Effector memory CD8-positive, alpha-beta T cell (primary cell): ENCODE data around the gene PPM1M.

Experiments
- ATAC-seq: fragments of 150-1000 bp; cut with Tn5 transposase; replicated peaks from 2 replicates; pipeline ENCODE4 v1.10.0; 2021; ENCODE audit warnings: mild to moderate bottlenecking, moderate library complexity
- DNase-seq, 3 experiments: peaks; one replicate each; pipeline ENCODE4 v3.0.0; 2021
- H3K27ac Mint-ChIP-seq, 2 donors: one replicate each; pipeline ENCODE4 v1.8.0; 2022; ENCODE audit warnings: mild to moderate bottlenecking in 2 of 2, mixed read lengths in 2 of 2, moderate library complexity in 2 of 2
- H3K27me3 Mint-ChIP-seq, 2 donors: one replicate each; pipeline ENCODE4 v1.8.0; 2022; ENCODE audit warnings: mixed read lengths in 2 of 2
- H3K36me3 Mint-ChIP-seq: one replicate; pipeline ENCODE4 v1.8.0; 2022; ENCODE audit warnings: mild to moderate bottlenecking, moderate library complexity, mixed read lengths; ENCODE audit not compliant: insufficient read depth
- H3K4me1 Mint-ChIP-seq, 2 donors: one replicate each; pipeline ENCODE4 v1.8.0; 2022; ENCODE audit warnings: low read depth in 2 of 2, mixed read lengths in 2 of 2
- H3K4me3 Mint-ChIP-seq, 2 donors: one replicate each; pipeline ENCODE4 v1.8.0; 2022; ENCODE audit warnings: mild to moderate bottlenecking in 2 of 2, mixed read lengths in 2 of 2, moderate library complexity in 2 of 2
- H3K9me3 Mint-ChIP-seq, 2 donors: one replicate each; pipeline ENCODE4 v1.8.0; 2022; ENCODE audit warnings: mixed read lengths in 2 of 2

PPM1M gene

DNA sequence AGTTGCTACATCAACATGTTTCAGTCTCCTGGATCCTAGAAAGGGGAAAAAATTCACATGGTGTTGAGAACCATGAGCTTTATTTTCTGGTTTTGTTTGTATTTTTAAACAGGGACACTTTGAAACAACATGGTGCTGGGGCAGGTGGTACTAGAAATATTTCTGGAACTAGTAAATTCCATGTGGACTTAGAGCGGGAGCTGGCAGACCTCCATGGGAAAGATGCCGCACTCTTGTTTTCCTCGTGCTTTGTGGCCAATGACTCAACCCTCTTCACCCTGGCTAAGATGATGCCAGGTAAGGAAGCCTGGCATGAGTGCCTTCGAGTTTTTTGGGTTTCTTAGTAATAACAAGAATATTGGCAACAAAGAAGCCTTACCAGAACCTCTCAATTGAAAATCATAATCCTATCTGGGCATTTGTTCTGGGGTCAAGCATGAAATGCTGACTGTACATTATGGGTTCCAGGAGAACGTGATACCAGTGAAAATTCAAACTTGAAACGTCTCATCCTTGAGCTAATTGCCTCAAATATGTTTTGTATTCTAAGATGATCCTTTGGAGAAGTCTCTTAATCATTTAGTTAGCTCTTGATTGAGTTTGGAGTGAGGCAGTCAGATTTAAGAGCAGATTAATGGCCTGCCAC is 39.7 kb upstream of the PPM1M start:
- no peaks in the 10 kb centered on the region for H3K9me3 Mint-ChIP-seq
- ATAC-seq (no peak), DNase-seq (no peak)
- H3K4me3 Mint-ChIP-seq, result no peak overlapping the region
- peaks cover 94% of the 10 kb centered on the region for H3K36me3 Mint-ChIP-seq
- H3K27ac Mint-ChIP-seq, result no peak overlapping the region
- peaks cover 8 to 13% of the 10 kb centered on the region in 2 donors for H3K4me1 Mint-ChIP-seq
- no peaks in the 10 kb centered on the region for H3K27me3 Mint-ChIP-seq

DNA sequence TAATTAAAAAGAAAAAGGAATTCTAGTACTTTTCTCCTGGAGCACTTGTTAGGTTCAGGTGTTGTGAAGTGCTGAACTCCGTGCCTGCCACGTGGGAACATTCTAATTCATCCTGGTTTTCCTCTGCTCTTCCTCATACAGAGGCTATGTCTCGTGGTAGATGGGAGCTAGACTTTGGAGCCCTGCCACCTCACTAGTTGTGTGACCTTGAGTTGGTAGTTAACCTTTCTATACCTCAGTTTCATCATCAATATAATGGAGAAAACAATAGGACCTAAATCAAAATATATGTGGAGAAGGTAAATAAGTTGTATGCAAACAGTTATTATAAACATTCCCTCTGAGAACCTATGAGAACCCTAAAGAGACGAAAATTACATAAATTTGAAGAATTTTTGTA is 37.0 kb upstream of the PPM1M start:
- no peak overlapping the region for H3K27ac Mint-ChIP-seq
- H3K9me3 Mint-ChIP-seq, result no peaks in the 10 kb centered on the region
- peaks cover 94% of the 10 kb centered on the region for H3K36me3 Mint-ChIP-seq
- H3K4me1 Mint-ChIP-seq, result peaks cover 2 to 5% of the 10 kb centered on the region in 2 donors
- H3K27me3 Mint-ChIP-seq, result no peaks in the 10 kb centered on the region
- H3K4me3 Mint-ChIP-seq, result no peak overlapping the region
- DNase-seq, result no peak
- ATAC-seq, result no peak

DNA sequence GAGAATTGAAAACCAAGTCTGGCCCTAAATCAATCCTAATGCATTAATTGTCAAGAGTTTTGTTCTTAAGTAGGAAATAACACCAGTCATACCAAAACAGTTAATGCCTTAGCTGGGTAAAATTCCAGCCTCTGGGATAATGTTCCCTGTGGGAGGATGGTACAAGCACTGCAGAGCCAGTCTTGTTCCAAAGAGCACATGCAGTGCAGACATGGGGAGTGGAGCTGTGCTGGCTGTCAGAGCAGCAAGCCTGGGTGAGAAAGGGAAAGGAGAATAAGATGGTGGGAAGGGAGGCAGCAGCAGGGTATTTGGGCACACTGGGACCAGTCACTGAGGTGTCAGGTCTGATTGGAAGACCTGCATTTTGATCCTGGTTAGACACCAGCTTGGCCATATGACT is 35.5 kb upstream of the PPM1M start:
- Mint-ChIP-seq H3K9me3 (no peaks in the 10 kb centered on the region), H3K36me3 (peaks cover 90% of the 10 kb centered on the region), H3K27me3 (no peaks in the 10 kb centered on the region), H3K27ac (peak overlapping the region in 1 of 2 donors; percentile 41), H3K4me3 (no peak overlapping the region), H3K4me1 (peaks cover 5 to 6% of the 10 kb centered on the region in 2 donors)
- no peak for ATAC-seq
- no peak for DNase-seq

DNA sequence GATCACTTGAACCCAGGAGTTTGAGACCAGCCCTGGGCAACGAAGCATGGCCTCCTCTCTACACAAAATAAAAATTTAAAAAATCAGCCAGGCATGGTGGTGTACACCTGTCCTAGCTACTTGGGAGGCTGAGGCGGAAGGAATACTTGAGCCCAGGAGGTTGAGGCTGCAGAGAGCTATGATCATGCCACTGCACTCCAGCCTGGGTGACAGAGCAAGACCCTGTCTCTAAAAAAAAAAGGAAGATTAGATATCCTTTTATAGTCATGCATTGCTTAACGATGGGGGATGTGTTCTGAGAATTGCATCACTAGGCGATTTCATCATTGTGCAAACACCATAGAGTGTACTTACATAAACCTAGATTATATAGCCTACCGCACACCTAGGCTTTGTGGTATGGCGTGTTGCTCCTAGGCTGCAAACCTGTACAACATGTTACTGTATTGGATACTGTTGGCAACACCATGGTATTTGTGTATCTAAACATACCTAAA is 35.0 kb upstream of the PPM1M start:
- Mint-ChIP-seq H3K27ac (no peak overlapping the region), H3K9me3 (no peaks in the 10 kb centered on the region), H3K4me1 (peaks cover 7 to 11% of the 10 kb centered on the region in 2 donors), H3K4me3 (no peak overlapping the region), H3K27me3 (no peaks in the 10 kb centered on the region), H3K36me3 (peaks cover 87% of the 10 kb centered on the region)
- ATAC-seq (no peak), DNase-seq (no peak)

DNA sequence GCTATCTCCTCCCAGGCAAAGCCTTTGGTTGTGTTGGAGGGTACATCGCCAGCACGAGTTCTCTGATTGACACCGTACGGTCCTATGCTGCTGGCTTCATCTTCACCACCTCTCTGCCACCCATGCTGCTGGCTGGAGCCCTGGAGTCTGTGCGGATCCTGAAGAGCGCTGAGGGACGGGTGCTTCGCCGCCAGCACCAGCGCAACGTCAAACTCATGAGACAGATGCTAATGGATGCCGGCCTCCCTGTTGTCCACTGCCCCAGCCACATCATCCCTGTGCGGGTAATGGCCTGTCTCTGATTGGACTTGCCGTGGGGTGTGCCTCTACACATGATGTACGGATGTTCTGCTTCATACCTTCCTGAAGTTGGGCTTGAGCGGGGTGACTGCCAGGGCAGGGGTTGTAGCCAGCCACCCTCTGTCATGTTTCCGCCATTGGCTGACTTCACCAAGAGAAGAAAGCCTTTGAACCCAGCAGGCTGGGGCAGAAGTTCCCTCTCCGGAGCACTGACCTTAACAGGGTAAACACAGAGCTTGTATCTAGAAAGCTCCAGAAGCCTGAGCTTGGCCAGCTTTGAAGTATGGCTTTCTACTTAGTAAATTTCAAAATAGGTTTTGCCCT is 34.2 kb upstream of the PPM1M start:
- H3K27ac Mint-ChIP-seq, result no peak overlapping the region
- H3K4me1 Mint-ChIP-seq, result peaks cover 12% of the 10 kb centered on the region in 2 donors
- H3K27me3 Mint-ChIP-seq, result no peaks in the 10 kb centered on the region
- DNase-seq, result no peak
- no peaks in the 10 kb centered on the region for H3K9me3 Mint-ChIP-seq
- peaks cover 79% of the 10 kb centered on the region for H3K36me3 Mint-ChIP-seq
- ATAC-seq, result no peak
- H3K4me3 Mint-ChIP-seq, result no peak overlapping the region

DNA sequence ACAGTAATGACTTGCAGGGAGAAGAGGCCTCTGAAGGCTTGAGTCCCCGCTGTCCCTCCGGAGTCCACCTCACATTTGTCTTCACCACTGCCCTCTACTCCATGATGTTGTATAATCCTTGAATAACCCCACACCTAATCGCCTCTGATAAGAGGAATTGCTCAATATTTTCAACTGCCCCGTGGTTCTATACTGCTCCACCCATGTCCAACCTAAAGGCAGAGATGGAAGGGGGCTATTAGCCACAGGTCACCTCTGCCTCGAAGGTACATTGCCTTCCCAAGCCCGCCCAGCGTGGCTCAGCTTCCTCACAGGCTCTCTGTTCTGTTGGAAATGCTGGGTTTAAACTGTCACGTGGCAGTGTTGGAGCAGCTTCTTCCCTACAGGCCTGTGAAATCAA is 32.6 kb upstream of the PPM1M start:
- Mint-ChIP-seq H3K36me3 (peaks cover 70% of the 10 kb centered on the region), H3K27me3 (no peaks in the 10 kb centered on the region), H3K27ac (no peak overlapping the region), H3K4me1 (peaks cover 23 to 26% of the 10 kb centered on the region in 2 donors), H3K9me3 (no peaks in the 10 kb centered on the region), H3K4me3 (no peak overlapping the region)
- no peak for ATAC-seq
- DNase-seq, result no peak

DNA sequence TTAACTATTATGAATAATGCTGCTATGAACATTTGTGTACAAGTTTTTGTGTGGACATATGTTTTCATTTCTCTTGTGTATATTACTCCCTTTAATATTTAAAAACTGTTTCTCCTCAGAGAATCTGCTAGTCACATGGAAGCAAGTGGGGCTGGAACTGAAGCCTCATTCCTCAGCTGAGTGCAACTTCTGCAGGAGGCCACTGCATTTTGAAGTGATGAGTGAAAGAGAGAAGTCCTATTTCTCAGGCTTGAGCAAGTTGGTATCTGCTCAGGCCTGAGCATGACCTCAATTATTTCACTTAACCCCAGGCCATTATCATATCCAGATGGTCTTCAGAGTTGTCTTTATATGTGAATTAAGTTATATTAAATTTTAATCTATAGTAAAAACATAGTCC is 31.7 kb upstream of the PPM1M start:
- Mint-ChIP-seq H3K4me3 (no peak overlapping the region), H3K27me3 (no peaks in the 10 kb centered on the region), H3K4me1 (peaks cover 31 to 34% of the 10 kb centered on the region in 2 donors), H3K36me3 (peaks cover 61% of the 10 kb centered on the region), H3K27ac (peak overlapping the region; percentile 16 to 36), H3K9me3 (no peaks in the 10 kb centered on the region)
- ATAC-seq, result no peak
- no peak for DNase-seq

DNA sequence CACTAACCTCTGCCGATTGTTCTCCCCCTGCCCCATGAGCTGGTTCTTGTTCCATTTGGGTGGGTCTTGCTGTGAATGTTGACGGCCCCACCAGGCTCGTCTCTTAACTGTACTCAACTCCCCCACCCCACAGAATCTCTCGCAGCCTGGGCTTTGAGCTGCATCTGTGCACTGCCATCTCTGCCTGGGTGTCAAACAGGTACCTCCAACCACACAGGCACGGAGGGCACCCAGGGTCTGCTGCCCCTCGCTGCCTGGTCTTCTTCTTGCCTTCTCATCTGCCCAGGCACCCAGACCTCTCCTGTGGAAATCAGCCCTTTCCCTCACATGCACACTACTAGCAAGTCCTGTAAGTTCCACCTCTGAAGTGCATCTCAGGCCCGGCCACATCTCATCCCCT is 30.2 kb upstream of the PPM1M start:
- ATAC-seq (no peak), DNase-seq (no peak)
- Mint-ChIP-seq H3K9me3 (no peaks in the 10 kb centered on the region), H3K4me3 (no peak overlapping the region), H3K27ac (peak overlapping the region; percentile 63 to 94), H3K27me3 (no peaks in the 10 kb centered on the region), H3K36me3 (peaks cover 49% of the 10 kb centered on the region), H3K4me1 (peaks cover 44 to 47% of the 10 kb centered on the region in 2 donors)

DNA sequence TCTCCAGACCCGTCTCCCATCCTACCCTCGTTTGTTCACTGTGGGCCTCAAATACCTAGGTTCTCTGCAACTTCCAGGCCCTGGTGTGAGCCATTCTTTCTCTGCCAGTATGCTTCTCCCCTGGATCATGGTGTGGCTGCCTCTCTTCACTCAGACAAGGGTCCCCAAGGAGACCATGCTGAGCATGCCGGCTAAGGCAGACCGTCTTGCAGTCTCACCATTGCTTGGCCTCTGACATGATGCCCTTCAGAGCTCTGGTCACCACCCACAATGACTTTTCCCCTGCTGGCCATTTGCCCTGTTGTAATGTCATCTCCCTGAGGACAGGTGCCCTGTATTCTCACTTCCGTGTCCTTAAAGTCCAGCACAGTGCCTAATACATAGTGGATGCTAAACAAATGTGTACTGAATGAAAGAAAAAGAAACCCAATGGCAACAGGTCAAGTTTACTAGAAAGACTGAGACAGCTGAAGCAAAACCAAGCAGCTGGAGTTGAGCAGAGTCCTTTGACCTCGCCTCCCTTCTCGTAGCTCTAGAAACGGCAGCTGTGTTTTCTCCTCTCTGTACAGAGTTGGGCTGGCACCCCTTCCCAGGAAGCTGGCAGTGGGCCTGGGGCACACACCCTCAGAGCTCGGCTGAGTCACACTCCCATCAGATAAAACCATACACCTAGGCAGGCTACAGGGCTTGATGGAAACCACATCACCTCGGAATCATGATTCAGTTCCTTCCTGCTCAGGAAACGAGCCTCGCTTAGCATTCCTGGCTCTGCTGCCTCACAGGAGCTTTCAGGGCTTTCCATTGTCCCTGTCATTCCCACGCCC is 28.8 kb upstream of the PPM1M start:
- ATAC-seq, result peak; percentile 76
- peak overlapping the region; percentile 75 to 77 for H3K4me3 Mint-ChIP-seq

DNA sequence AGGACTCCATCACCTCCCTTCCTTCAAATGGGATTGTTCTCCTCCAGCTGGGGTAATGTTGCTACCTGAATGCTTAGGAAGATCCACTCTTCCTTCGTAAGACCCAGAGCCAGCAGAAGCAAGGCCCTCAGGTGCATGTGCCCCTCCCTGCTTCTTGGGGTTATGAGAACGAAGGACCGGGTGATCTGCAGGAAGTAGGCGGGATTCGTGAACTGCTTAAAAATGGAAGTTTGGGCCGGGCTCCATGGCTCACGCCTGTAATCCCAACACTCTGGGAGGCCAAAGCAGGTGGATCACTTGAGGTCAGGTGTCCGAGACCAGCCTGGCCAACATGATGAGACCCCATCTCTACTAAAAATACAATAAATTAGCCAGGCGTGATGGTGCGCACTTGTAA is 28.2 kb upstream of the PPM1M start:
- Mint-ChIP-seq H3K9me3 (no peaks in the 10 kb centered on the region), H3K27me3 (no peaks in the 10 kb centered on the region), H3K4me3 (peak overlapping the region; percentile 75 to 77), H3K4me1 (peaks cover 50 to 63% of the 10 kb centered on the region in 2 donors), H3K36me3 (peaks cover 37% of the 10 kb centered on the region), H3K27ac (peak overlapping the region; percentile 94)
- DNase-seq (no peak), ATAC-seq (peak; percentile 12)

More for the DNA sequence above, 28.8 kb upstream of the PPM1M start:
- Mint-ChIP-seq H3K27me3 (no peaks in the 10 kb centered on the region), H3K27ac (peak overlapping the region; percentile 94), H3K36me3 (peaks cover 40% of the 10 kb centered on the region), H3K4me1 (peaks cover 44 to 57% of the 10 kb centered on the region in 2 donors), H3K9me3 (no peaks in the 10 kb centered on the region)
- DNase-seq, result peak in 2 of 3 experiments; percentile 28 to 30

DNA sequence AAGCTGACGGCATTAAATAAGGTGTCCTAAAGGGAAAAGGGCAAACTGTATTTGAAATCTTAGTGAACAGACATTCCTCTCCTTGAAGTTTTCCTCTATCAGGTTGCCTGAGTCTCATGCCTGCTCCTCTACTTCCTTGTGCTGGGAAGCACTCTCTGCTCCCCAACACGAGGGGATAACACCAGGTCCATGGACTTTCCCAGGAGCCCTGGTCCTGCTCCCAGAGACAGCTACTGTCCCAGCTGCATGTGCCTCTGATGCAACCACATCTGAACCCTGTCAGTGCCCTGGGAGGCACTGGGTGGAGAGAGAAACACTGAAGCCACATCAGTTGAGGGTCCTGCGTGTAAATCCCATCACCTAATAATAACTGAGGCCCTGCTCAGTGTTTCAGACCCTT is 27.5 kb upstream of the PPM1M start:
- Mint-ChIP-seq H3K27me3 (no peaks in the 10 kb centered on the region), H3K27ac (peak overlapping the region; percentile 94), H3K4me1 (peaks cover 51 to 68% of the 10 kb centered on the region in 2 donors), H3K36me3 (peaks cover 35% of the 10 kb centered on the region), H3K4me3 (peak overlapping the region; percentile 75 to 77), H3K9me3 (no peaks in the 10 kb centered on the region)
- DNase-seq, result no peak
- no peak for ATAC-seq

DNA sequence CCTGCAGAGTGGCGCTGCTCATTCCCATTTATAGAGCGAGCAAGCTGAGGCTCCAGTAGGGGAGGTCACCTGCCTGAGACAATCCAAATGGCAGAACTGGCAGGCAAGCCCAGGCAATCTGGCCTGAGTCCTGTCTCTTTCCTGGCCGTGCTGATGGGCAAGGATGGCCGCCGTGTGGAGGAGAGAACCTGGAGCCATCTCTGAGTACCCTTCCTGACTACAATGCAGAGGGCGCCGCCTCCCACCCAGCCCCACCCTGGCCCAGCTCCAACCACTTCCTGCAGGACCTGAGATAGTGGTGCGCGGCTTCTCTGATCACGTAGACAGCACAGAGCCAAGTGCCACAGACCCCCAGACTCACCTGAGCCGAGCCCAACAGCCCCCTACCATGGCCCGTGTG is 27.1 kb upstream of the PPM1M start:
- H3K36me3 Mint-ChIP-seq, result peaks cover 31% of the 10 kb centered on the region
- DNase-seq (no peak), ATAC-seq (peak; percentile 36)
- H3K4me3 Mint-ChIP-seq, result peak overlapping the region; percentile 75 to 77
- peaks cover 51 to 73% of the 10 kb centered on the region in 2 donors for H3K4me1 Mint-ChIP-seq
- no peaks in the 10 kb centered on the region for H3K9me3 Mint-ChIP-seq
- peak overlapping the region; percentile 94 for H3K27ac Mint-ChIP-seq
- no peaks in the 10 kb centered on the region for H3K27me3 Mint-ChIP-seq

DNA sequence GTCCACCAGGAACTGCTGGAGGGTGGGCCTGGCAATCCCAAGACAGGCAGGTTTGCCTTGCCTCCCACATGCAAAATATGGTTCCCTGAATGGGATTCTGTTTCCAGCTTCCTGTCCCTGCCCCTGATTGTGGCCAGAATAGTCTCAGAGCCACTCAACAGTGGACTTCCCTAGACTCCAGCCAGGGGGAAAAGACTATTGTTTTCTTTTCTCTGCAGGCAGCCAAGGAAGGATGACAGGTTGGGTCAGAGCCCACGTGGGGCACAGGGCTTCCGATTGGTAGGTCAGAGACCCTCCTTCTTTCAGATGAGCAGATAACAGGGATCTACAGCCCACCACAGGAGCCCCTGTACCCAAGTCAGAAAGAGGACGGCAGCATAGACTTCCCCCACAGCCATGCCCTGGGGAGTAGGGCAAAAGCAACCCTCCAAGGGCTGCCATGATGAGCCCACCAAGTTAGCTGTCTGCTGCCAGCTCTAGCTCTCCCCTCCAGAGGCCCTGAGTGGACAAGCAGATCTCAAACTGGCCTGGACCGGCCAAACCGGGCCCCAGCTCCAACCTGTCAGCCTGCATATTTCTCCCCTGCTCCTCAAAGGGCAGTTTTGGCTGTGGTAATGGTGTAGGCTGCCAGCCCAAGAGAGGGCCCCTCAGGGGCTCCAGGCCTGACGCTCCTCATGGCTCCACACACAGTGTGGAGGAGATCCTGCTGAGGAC is 26.5 kb upstream of the PPM1M start:
- peak overlapping the region; percentile 75 to 77 for H3K4me3 Mint-ChIP-seq
- ATAC-seq (no peak), DNase-seq (no peak)
- no peaks in the 10 kb centered on the region for H3K27me3 Mint-ChIP-seq
- peak overlapping the region; percentile 94 for H3K27ac Mint-ChIP-seq
- peaks cover 51 to 76% of the 10 kb centered on the region in 2 donors for H3K4me1 Mint-ChIP-seq
- peaks cover 25% of the 10 kb centered on the region for H3K36me3 Mint-ChIP-seq
- H3K9me3 Mint-ChIP-seq, result no peaks in the 10 kb centered on the region
